GM19035 (cell line): ENCODE measurements around the gene ADGRD1.

ENCODE experiments used
- ATAC-seq: cut with Tn5 transposase; IDR thresholded peaks from one replicate; pipeline ENCODE4 v1.9.1; 2021; ENCODE audit not compliant: unreplicated experiment

Gene ADGRD1

GRCh38 chr12:131003716-131004045, 50.0 kb downstream of the ADGRD1 start:
- no peak for ATAC-seq

- no peak for ATAC-seq
These were observed 50.5 kb downstream of the ADGRD1 start for GRCh38 chr12:131004166-131004565.

GRCh38 chr12:131005161-131006035, 51.7 kb downstream of the ADGRD1 start:
- ATAC-seq = no peak

- ATAC-seq = no peak
These were observed 52.5 kb downstream of the ADGRD1 start for GRCh38 chr12:131006036-131006735.

GRCh38 chr12:131007031-131007739, 53.5 kb downstream of the ADGRD1 start:
- no peak for ATAC-seq

- no peak for ATAC-seq
These were observed 54.0 kb downstream of the ADGRD1 start for GRCh38 chr12:131007740-131008117.

- no peak for ATAC-seq
These were observed 54.6 kb downstream of the ADGRD1 start for GRCh38 chr12:131008131-131008912.

GRCh38 chr12:131008913-131009270, 55.2 kb downstream of the ADGRD1 start:
- no peak for ATAC-seq

GRCh38 chr12:131009595-131010395, 56.1 kb downstream of the ADGRD1 start:
- no peak for ATAC-seq

- no peak for ATAC-seq
These were observed 56.9 kb downstream of the ADGRD1 start for GRCh38 chr12:131010396-131011131.

GRCh38 chr12:131011165-131012079, 57.7 kb downstream of the ADGRD1 start:
- no peak for ATAC-seq

- ATAC-seq = no peak
These were observed 58.8 kb downstream of the ADGRD1 start for GRCh38 chr12:131012279-131013069.

- no peak for ATAC-seq
These were observed 59.4 kb downstream of the ADGRD1 start for GRCh38 chr12:131013118-131013517.

GRCh38 chr12:131014343-131014742, 60.6 kb downstream of the ADGRD1 start:
- no peak for ATAC-seq

GRCh38 chr12:131015581-131016337, 62.1 kb downstream of the ADGRD1 start:
- ATAC-seq = no peak

GRCh38 chr12:131017477-131017991, 63.8 kb downstream of the ADGRD1 start:
- ATAC-seq = no peak
